ENCODE results near the gene TOPBP1. TPM values are rescaled to one million over a fixed set of nuclear protein-coding genes. Genes with fewer than 3 reads are reported as not detected.

TOPBP1 gene
- total and polyA plus RNA-seq, 2 experiments from 2014 or later = 15.8 to 42.2 TPM

GRCh38 chr3:133695560-133696171 lies 33.9 kb upstream of the TOPBP1 start:
- no peak for DNase-seq (ENCODE audit: low spot score)
- no peak for ATAC-seq
- peaks cover 3% of the 10 kb centered on the region; the same call in 1 of the 2 replicates for H3K9me2 ChIP-seq (ENCODE audit: insufficient read depth)
- H3K36me3 ChIP-seq (ENCODE audit: insufficient read depth) = no peaks in the 10 kb centered on the region
- no peak overlapping the region for H3K4me3 ChIP-seq
- Mint-ChIP-seq H3K4me3 (no peak overlapping the region), H3K27me3 (ENCODE audit: insufficient read depth, low read depth, poor library complexity) (peaks cover 6% of the 10 kb centered on the region), H3K36me3 (ENCODE audit: low read depth) (no peaks in the 10 kb centered on the region), H3K9me3 (peaks cover 10% of the 10 kb centered on the region; the same call in 2 of the 3 replicates), H3K27ac (no peak overlapping the region), H3K4me1 (no peaks in the 10 kb centered on the region)
- no peaks in the 10 kb centered on the region for H3K79me2 ChIP-seq (replicated peaks; ENCODE audit: insufficient read depth)
- no peaks in the 10 kb centered on the region for H3F3A ChIP-seq (replicated peaks; ENCODE audit: low read depth)
- H3K27ac ChIP-seq (ENCODE audit: low read depth) = no peak overlapping the region
- H3K4me2 ChIP-seq = no peak overlapping the region
- H3K4me1 ChIP-seq (ENCODE audit: insufficient read depth) = no peaks in the 10 kb centered on the region
- no peaks in the 10 kb centered on the region for H4K20me1 ChIP-seq (replicated peaks; ENCODE audit: insufficient read depth)
- no peaks in the 10 kb centered on the region for H3K27me3 ChIP-seq (ENCODE audit: insufficient read depth)
- H2AFZ ChIP-seq = no peak overlapping the region
- TF ChIP-seq REST (IDR thresholded peaks at IDR 0.05; ENCODE audit: unreplicated experiment) (no peak), POLR2AphosphoS5 (IDR thresholded peaks at IDR 0.05; ENCODE audit: low read depth) (no peak), ZNF462 (CRISPR knock-in tag; IDR thresholded peaks at IDR 0.05) (no peak), EZH2 (IDR thresholded peaks at IDR 0.05; ENCODE audit: low read depth, unreplicated experiment) (no peak)
